KOPT-K1 (cell line): ENCODE results near the gene HSDL1.
A peak's percentile ranks its signal among the peaks of the same experiment; 100 is the strongest.

Experiments used
- H3K27ac ChIP-seq: fragments of 200-600 bp; sonication (generic); 2 replicates; pipeline ENCODE4 v1.5.1; 2016; ENCODE audit warnings: antibody characterized with exemption, mild to moderate bottlenecking, low read depth, low read length; ENCODE audit not compliant: poor library complexity, severe bottlenecking
- H3K36me3 ChIP-seq: fragments of 200-600 bp; sonication (generic); 2 replicates; pipeline ENCODE4 v1.5.1; 2017; ENCODE audit warnings: antibody characterized with exemption, mild to moderate bottlenecking, low read length, moderate library complexity; ENCODE audit not compliant: insufficient read depth
- H3K9me3 ChIP-seq: fragments of 200-600 bp; sonication (generic); 2 replicates; pipeline ENCODE4 v1.5.1; 2017; ENCODE audit warnings: antibody characterized with exemption, low read length, mild to moderate bottlenecking; ENCODE audit not compliant: insufficient read depth, poor library complexity, severe bottlenecking

The HSDL1 gene

DNA sequence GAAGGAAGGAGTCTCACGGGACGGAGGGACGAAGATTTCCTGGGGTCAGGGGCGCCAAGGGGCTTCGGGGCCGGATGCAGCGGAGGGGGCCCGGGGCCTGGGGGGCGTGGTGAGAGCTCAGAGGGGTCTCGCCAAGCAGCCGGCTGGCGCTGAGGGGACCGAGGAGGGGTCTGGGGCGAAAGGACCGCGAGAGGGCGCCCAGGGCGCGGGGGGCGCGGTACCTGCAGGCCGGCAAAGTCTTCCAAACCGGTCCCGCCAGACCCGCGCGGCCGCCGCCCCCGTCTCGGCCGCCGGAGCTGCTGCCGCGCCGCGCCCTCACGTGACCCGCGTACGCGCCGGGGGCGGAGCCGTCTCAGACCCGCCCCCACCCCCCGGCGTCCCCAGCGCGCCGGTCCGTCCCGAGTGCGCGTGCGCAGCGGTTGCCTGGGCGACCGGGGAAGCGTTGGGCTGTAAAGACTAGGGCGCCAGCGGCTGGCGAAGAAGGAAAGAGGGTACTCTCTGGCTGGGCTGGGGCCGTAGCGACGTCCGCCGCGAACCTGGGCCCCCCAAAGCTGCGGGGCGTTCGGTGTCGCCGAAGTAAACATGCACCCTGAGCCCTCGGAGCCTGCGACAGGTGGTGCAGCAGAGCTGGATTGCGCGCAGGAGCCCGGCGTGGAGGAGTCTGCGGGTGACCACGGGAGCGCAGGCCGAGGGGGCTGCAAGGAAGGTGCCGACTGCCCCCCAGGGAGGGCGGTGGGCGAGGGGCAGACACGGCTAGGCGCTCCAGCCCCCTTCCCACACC, at the start of gene HSDL1, which contains the start of gene DNAAF1:
Gene HSDL1 (minus strand): TSS at position 319 of the 781 bp plus-strand sequence. CDS start 13,856 bp downstream, outside the sequence.
Gene DNAAF1 (plus strand): TSS at position 450 of the 781 bp plus-strand sequence. CDS start 133 bp downstream, at position 583.
- H3K36me3 ChIP-seq = no peaks in the 10 kb centered on the region
- peak within 1 kb of the TSS; percentile 72 for H3K27ac ChIP-seq
- no peaks in the 10 kb centered on the region for H3K9me3 ChIP-seq

DNA sequence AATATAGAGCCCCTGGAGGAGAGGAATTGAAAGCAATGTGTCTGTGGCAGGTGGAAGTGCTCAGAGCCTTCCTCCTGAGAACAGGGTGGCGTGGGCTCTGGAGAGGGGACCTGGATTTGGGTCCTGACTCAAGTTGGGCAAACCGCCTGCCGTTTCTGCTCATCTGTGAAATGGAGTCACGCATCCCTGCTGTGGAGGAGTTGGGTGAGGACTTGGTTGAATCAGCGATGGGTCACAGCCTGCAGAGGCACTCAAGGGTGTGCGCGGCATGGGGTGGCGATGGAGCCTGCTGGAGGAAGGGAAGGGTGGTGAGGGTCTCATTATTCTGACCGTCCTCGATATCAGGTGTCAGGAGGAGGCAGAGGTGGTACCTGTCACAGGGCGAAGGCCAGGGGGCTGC, 49.0 kb upstream of the HSDL1 start:
- Histone ChIP-seq H3K27ac (peak overlapping the region; percentile 23), H3K36me3 (no peaks in the 10 kb centered on the region), H3K9me3 (no peaks in the 10 kb centered on the region)

DNA sequence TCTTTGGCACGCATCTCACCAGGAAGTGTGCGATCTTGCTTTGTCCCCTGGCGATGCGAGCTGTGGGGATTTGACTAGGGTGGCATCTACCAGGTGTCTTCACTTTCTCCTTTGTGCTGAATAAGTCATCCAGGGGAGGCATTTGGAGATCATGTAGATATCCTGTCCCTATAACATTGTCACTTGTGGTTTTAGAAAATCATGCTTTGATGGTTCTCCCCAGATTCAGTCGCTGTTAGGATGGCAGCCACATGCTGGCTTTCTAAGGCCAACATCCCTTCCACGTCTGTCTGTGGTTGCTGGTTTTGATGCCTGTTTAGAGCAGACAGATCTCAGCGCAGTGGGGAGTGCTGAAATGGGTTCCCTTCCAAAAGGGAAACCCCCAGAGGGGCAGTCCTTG, 48.5 kb upstream of the HSDL1 start:
- peak overlapping the region; percentile 23 for H3K27ac ChIP-seq
- H3K9me3 ChIP-seq = no peaks in the 10 kb centered on the region
- no peaks in the 10 kb centered on the region for H3K36me3 ChIP-seq

DNA sequence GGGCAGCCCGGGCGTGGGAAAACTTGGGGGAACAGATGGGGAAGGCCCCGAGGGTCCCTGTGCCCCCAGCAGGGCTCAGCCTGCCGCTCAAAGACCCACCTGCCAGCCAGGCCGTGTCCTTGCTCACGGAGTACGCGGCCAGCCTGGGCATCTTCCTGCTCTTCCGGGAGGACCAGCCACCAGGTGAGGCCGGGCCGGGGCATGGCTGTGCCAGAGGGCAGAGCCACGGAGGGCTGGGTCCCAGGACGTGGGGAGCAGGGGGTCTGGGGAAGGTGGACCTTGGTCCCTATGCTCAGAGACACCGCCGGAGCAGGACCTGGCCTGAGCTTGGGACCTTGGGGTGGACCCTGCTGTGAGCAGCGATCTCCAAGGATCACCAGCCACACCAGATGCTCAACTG, 46.5 kb upstream of the HSDL1 start:
- H3K9me3 ChIP-seq = no peaks in the 10 kb centered on the region

DNA sequence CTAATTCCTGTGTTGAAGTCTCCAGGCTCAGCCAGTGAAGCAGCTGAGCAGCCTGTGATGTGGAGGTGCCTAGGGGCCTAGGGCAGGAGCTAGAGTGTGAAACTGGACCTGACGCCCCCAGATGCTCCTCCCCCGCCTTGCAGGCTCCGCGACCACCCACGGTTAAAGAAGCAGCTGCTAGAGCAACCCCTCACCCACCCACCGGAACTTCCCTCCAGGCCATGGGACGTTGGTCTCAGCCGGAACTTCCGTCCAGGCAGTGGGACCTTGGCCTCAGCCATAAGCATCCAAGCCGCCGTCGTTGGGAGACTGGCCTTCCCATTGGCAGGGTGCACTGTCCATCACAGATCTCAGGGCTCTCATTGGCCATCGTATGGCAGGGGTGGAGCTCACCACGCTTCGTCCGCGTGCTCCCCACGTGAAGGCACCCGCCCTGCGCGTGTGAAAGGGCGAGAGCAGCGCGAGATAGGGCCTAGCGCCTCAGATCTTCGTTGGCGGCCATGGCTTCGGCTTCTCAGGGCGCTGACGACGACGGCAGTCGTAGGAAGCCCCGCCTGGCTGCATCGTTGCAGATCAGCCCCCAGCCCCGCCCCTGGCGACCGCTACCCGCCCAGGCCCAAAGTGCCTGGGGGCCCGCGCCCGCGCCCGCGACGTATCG, 45.9 kb upstream of the HSDL1 start, which contains the start of gene ADAD2:
Gene ADAD2 (plus strand): TSS at position 427 of the 658 bp plus-strand sequence. CDS start 74 bp downstream, at position 501.
- H3K27ac ChIP-seq = no peak within 1 kb of the TSS
- no peaks in the 10 kb centered on the region for H3K36me3 ChIP-seq
- no peaks in the 10 kb centered on the region for H3K9me3 ChIP-seq

More for the DNA sequence above, 46.5 kb upstream of the HSDL1 start:
- Histone ChIP-seq H3K36me3 (no peaks in the 10 kb centered on the region), H3K27ac (no peak overlapping the region)

DNA sequence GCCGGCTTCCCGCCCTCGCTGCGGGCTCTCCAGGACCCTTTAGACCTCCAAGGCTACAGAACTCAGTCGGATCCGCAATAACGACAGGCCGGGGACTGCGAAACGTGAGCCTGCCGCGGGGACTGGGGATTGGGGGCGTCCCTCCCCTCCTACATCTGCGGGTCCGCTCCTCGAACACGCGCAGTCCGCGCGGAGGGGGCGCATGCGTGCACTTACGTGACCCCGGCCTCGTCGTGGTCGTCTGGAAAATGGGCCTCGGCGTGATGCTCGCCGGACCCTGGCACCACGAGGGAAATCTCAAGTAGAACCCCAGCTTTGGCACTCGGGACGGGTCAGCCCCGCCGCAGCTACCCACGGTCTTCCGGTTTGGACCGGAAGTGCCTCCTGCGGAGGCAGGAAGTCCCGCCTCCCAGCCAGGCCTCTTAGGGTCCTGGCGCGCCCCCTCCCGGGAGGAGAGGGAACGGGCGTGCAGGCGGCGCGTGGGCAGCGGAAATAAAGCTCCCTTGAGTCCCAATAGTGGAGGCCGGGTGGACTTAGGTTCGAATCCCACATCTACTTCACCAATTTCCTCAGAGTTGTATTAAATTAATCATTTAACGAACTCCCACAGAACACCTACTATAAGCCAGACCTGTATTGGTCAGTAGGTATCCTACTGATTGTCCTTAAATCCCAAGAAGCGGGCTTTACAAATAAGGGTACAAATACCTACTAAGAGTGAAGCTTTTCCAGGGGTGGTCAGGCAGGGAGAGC, 41.9 kb upstream of the HSDL1 start, which contains the start of gene TAF1C:
Gene TAF1C (minus strand): TSS at position 373 of the 753 bp plus-strand sequence. CDS start 2,069 bp downstream, outside the sequence.
- Histone ChIP-seq H3K9me3 (no peaks in the 10 kb centered on the region), H3K27ac (peak within 1 kb of the TSS; percentile 79), H3K36me3 (peaks cover 35% of the 10 kb centered on the region)

DNA sequence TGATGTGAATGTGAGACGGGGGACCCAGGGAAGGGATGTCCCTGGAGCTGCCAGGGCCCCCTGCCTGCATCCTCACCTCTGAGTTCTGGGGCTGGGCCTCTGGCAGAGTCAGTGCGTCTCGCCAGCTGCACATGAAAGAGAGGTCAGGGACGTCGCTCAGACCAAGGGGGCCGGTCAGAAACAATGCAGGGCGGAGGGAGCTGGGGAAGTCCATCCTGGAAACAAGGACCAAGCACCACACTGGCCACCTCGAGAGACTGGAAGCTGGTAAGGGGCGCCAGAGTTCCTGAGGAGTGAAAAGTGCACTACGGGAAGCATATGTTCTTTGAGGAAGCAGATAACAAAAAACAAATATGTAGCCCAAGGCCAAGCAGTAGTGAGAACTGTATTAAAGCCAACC, 39.8 kb upstream of the HSDL1 start:
- H3K9me3 ChIP-seq = no peaks in the 10 kb centered on the region
- no peak overlapping the region for H3K27ac ChIP-seq
- peaks cover 56% of the 10 kb centered on the region for H3K36me3 ChIP-seq

DNA sequence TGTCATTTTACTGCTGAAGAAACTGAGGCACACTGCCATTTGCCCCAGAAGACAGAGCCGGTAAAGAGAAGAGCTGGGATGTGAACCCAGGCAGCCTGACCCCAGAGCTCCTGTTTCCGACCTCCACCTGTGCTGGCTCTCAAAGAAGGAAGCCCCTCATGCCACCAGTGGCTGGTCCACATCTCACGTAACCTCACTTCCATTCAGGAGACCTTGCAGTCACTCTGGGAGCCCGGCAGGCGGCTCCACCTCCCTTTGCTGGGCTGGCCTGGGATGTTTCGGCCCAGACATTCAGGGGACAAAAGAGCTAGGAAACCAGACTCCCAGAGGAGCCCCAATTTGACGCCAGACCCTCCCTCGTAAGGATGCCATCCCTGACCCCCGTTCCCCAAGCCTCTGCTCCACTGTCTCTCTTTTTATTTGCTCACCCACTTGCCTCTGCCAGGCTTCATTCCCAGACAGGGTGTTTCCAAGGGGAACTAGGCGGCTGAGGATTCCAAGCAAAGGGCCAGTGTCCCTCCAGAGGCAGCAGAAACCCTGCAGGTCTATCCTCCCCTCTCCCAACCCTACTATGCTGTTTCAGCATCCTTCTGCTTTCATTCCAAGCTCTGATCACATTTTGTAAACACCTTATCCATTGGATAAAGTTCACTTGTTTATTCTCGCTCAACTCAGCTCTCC, 39.1 kb upstream of the HSDL1 start:
- Histone ChIP-seq H3K36me3 (peaks cover 64% of the 10 kb centered on the region), H3K9me3 (no peaks in the 10 kb centered on the region), H3K27ac (no peak overlapping the region)

DNA sequence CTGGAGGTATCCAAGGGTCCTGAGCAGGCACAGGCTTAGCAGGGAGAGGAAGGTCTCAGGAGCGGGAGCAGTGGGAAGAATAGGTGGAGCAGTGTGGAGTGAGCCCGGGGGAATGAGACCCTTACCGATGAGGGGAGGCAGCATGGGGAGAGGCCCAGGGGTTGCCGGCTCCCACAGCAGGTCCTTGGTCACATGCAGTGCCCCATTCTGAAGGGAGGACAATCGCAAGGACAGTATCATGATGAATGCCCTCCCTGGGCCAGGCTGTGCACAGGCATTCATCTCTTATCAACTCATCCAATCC, 38.5 kb upstream of the HSDL1 start:
- no peaks in the 10 kb centered on the region for H3K9me3 ChIP-seq
- peaks cover 69% of the 10 kb centered on the region for H3K36me3 ChIP-seq
- H3K27ac ChIP-seq = no peak overlapping the region

DNA sequence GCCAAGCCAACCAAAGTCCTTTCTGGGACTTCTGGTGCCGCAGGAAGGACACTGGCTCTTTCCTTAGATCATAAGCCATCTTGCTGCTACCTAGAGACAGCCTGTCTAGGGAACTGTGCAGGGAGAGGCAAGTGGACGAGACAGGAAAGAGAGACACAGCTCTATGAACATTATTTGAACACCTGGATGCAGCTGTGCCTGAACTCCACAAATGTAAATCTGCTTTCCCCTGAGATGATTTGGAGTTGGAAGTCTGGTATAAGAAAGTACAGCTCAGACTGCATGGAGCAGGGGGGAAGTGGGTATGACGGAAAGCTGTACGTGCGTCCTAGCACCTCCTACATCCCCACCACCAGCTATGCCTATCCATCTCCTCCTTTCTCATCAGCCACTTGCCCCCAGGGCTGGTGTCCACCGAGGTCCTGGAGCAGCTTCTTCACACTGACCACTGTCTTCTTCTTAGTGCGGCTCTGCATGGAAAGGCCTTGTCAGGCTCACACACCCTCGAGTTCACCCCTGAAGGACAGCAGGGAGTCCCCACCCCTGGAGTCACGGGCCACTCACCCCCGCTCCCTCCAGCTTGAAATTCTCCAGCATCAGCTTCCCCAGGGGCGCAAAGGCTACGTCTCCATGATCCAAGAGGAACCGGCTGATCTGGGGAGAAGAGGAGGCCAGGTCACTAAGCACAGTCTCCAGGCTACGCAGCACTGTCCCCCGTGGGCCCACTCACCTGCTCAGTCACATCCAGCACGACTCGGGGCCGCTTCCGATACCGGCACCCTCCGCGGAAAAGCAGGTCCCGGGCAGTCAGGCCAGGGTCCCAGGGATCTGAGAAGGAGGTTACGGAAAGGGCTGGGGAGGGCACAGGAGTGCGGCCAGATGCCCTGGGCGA, 37.9 kb upstream of the HSDL1 start:
- Histone ChIP-seq H3K9me3 (no peaks in the 10 kb centered on the region), H3K27ac (no peak overlapping the region), H3K36me3 (peaks cover 75% of the 10 kb centered on the region)

DNA sequence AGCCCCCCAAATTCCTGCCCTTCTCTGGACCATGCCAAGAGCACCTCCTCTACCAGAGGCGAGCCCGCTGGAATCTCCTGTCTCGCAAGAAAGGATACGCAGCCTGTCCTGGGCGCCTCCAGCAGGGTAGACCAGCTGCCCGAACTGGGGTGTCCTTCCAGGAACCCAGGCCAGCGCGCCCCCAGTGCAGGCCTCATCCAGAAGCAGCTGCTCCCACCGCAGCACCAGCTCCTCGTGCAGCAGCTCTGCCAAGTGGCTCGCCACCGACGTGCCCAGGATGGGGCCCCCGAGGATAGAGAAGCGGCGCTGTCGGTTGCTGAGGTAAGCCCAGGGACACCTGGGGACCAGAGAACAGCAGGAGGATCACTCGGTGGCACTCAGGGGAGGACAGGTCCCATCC, 37.1 kb upstream of the HSDL1 start:
- Histone ChIP-seq H3K36me3 (peaks cover 82% of the 10 kb centered on the region), H3K27ac (no peak overlapping the region)

DNA sequence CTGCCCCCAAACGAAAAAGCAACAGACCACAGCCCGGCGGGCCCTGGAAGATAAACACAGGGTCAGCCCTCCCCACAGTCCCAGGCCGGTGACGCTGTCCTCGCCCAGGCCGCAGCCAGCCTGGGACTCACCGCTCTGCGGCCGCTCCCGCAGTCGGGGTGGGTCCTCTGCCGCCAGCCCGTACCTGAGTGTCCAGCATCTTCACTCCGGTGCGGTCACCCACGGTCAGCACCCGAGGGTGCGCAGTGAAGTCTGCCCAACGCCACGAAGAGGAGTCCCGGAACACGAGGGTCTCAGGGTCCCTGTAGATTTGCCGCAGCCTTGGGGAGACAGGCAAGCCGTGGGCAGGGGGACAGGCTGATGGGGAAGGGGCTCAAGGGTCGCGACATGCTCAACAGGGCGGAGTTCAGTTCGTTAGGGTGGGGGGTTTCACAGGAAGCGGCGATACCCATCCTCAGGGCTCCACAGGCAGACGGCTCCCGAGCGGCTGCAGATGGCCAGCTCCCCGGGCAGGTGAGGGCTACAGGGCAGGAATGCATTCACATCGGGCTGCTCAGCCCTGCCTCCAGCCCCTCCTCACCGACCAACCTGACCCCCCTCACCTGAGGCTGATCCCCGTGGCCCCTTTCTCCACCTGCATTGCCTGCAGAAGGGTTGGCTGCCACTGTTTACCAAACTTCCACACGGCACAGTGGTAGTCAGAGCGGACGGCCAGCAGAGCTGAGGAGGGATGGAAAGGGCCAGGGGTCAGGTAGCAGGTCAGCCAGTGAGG, 36.4 kb upstream of the HSDL1 start:
- Histone ChIP-seq H3K36me3 (peaks cover 82% of the 10 kb centered on the region), H3K9me3 (no peaks in the 10 kb centered on the region), H3K27ac (no peak overlapping the region)

More for the DNA sequence above, 37.1 kb upstream of the HSDL1 start:
- H3K9me3 ChIP-seq = no peaks in the 10 kb centered on the region

DNA sequence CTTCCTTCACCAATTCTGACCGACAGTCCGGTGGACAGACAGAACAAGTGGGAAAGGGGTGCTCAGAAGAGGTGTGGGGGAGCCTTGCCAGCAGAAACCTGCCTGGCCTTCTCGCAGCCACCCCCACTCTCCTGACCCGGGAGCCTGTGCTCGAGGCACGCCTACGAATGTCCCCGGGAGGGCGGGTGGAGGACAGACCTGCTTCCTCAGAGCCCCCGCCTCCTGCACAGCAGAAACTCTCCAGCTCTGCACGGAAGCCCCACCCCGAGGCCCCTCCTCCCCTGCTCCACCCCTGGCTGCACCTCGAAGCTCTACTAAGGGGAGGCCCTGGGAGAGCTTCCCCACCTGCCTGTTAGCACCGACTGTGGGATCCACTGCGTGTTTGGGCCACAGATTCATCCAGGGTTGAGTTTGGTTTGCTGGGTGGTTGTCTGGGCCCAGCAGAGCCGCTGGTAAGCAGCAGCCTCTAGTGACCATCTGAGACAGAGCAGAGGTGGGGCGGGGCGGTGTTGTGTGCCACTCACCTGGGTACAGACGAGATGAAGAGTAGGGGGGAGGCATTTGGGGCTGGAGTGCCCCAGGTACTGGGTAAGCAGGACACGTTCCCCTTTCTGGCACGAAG, 35.7 kb upstream of the HSDL1 start:
- Histone ChIP-seq H3K9me3 (no peaks in the 10 kb centered on the region), H3K36me3 (peaks cover 82% of the 10 kb centered on the region)

More for the DNA sequence above, 35.7 kb upstream of the HSDL1 start:
- no peak overlapping the region for H3K27ac ChIP-seq
